WTC11 (cell line): ENCODE measurements around the gene CHRNG. TPM values are rescaled to one million over a fixed set of nuclear protein-coding genes. Genes with fewer than 3 reads are reported as not detected.
A peak's percentile ranks its signal among the peaks of the same experiment; 100 is the strongest.

ENCODE experiments used
- ATAC-seq: fragments of 200-7000 bp; cut with Tn5 transposase; 2 replicates; pipeline ENCODE4 v1.10.0; 2021; ENCODE audit warnings: mild to moderate bottlenecking, moderate library complexity
- CTCF ChIA-PET: fragments of 300-600 bp; sonication (Branson Sonifier 250); formaldehyde crosslinking; loops from one replicate; lab custom pipeline; 2021; ENCODE audit warnings: antibody characterized with exemption; lab: Charles Lee
- POLR2A ChIA-PET: fragments of 350-600 bp; sonication (Branson Sonifier 250); formaldehyde crosslinking; loops from one replicate; lab custom pipeline; 2021; ENCODE audit warnings: antibody characterized with exemption; lab: Charles Lee
- DNase-seq: peaks from one replicate; pipeline ENCODE4 v3.0.0; 2021; ENCODE audit warnings: low spot score
- H3K27ac Mint-ChIP-seq: 2 replicates; pipeline ENCODE4 v1.8.0; 2021; ENCODE audit warnings: mixed read lengths
- H3K27me3 Mint-ChIP-seq: 2 replicates; pipeline ENCODE4 v1.8.0; 2021; ENCODE audit warnings: low read depth, mild to moderate bottlenecking, moderate library complexity, mixed read lengths
- H3K36me3 Mint-ChIP-seq: 2 replicates; pipeline ENCODE4 v1.8.0; 2021; ENCODE audit warnings: mixed read lengths
- H3K4me1 Mint-ChIP-seq: 2 replicates; pipeline ENCODE4 v1.8.0; 2022; ENCODE audit warnings: mixed read lengths
- H3K4me3 Mint-ChIP-seq: 2 replicates; pipeline ENCODE4 v1.8.0; 2021; ENCODE audit warnings: mild to moderate bottlenecking, moderate library complexity, mixed read lengths
- H3K9me3 Mint-ChIP-seq: 2 replicates; pipeline ENCODE4 v1.8.0; 2021; ENCODE audit warnings: mixed read lengths
- ATF1 ChIP-seq: sonication (generic); formaldehyde crosslinking; IDR thresholded peaks from 2 replicates; pipeline ENCODE4 v1.8.1; 2023; ENCODE audit warnings: mild to moderate bottlenecking, moderate library complexity, missing genetic modification reagents
- CREB1 ChIP-seq: sonication (generic); formaldehyde crosslinking; IDR thresholded peaks from 2 replicates; pipeline ENCODE4 v1.8.0; 2023; ENCODE audit warnings: mild to moderate bottlenecking, missing genetic modification reagents
- CREM ChIP-seq: sonication (generic); formaldehyde crosslinking; IDR thresholded peaks from 2 replicates; pipeline ENCODE4 v1.8.1; 2022; ENCODE audit warnings: mild to moderate bottlenecking, missing genetic modification reagents, moderate library complexity
- CTCF ChIP-seq: fragments of 200-600 bp; IDR thresholded peaks from 2 replicates; pipeline ENCODE4 v1.8.0; 2022; ENCODE audit warnings: antibody characterized with exemption
- E2F1 ChIP-seq: sonication (generic); formaldehyde crosslinking; IDR thresholded peaks from 2 replicates; pipeline ENCODE4 v1.8.0; 2022; ENCODE audit warnings: mild to moderate bottlenecking, missing genetic modification reagents
- ELF4 ChIP-seq: sonication (generic); formaldehyde crosslinking; IDR thresholded peaks from 2 replicates; pipeline ENCODE4 v1.8.1; 2022; ENCODE audit warnings: low read depth, mild to moderate bottlenecking, moderate library complexity, missing genetic modification reagents
- ERG ChIP-seq: fragments of 250-450 bp; sonication (Bioruptor Pico); IDR thresholded peaks from 2 replicates; pipeline ENCODE4 v1.8.0; 2021; ENCODE audit warnings: mild to moderate bottlenecking
- FOXK1 ChIP-seq: sonication (generic); formaldehyde crosslinking; IDR thresholded peaks from 2 replicates; pipeline ENCODE4 v1.8.0; 2022; ENCODE audit warnings: mild to moderate bottlenecking, moderate library complexity, missing genetic modification reagents
- GABPB1 ChIP-seq: sonication (generic); formaldehyde crosslinking; IDR thresholded peaks from 2 replicates; pipeline ENCODE4 v1.8.1; 2023; ENCODE audit warnings: mild to moderate bottlenecking, missing genetic modification reagents
- IRF1 ChIP-seq: sonication (generic); formaldehyde crosslinking; IDR thresholded peaks from 2 replicates; pipeline ENCODE4 v1.8.0; 2023; ENCODE audit warnings: missing genetic modification reagents
- MYBL2 ChIP-seq: sonication (generic); formaldehyde crosslinking; IDR thresholded peaks from 2 replicates; pipeline ENCODE4 v1.8.1; 2023; ENCODE audit warnings: mild to moderate bottlenecking, moderate library complexity, missing genetic modification reagents
- NR1H2 ChIP-seq: sonication (generic); formaldehyde crosslinking; IDR thresholded peaks from 2 replicates; pipeline ENCODE4 v1.9.0; 2021; ENCODE audit warnings: mild to moderate bottlenecking, moderate library complexity, missing genetic modification reagents
- RELA ChIP-seq: sonication (generic); formaldehyde crosslinking; IDR thresholded peaks from 2 replicates; pipeline ENCODE4 v1.8.1; 2022; ENCODE audit warnings: missing genetic modification reagents, mild to moderate bottlenecking, borderline replicate concordance
- SOX15 ChIP-seq: fragments of 250-450 bp; sonication (Bioruptor Pico); IDR thresholded peaks from 2 replicates; pipeline ENCODE4 v1.9.0; 2021; ENCODE audit warnings: mild to moderate bottlenecking
- SP1 ChIP-seq: sonication (generic); formaldehyde crosslinking; conservative IDR thresholded peaks from 2 replicates; pipeline ENCODE4 v1.8.1; 2022; ENCODE audit warnings: missing genetic modification reagents
- ZMAT4 ChIP-seq: fragments of 250-450 bp; sonication (Bioruptor Pico); IDR thresholded peaks from 2 replicates; pipeline ENCODE4 v1.9.0; 2021; ENCODE audit warnings: mild to moderate bottlenecking
- ZNF121 ChIP-seq: sonication (generic); formaldehyde crosslinking; IDR thresholded peaks from 2 replicates; pipeline ENCODE4 v1.8.0; 2023; ENCODE audit warnings: missing genetic modification reagents
- ZNF138 ChIP-seq: sonication (generic); formaldehyde crosslinking; conservative IDR thresholded peaks from 2 replicates; pipeline ENCODE4 v1.8.1; 2022; ENCODE audit warnings: mild to moderate bottlenecking, moderate library complexity, missing genetic modification reagents
- ZNF317 ChIP-seq: sonication (generic); formaldehyde crosslinking; IDR thresholded peaks from 2 replicates; pipeline ENCODE4 v1.8.1; 2023; ENCODE audit warnings: low read depth, mild to moderate bottlenecking, moderate library complexity, missing genetic modification reagents, borderline replicate concordance
- ZNF425 ChIP-seq: fragments of 250-450 bp; sonication (Bioruptor Pico); conservative IDR thresholded peaks from 2 replicates; pipeline ENCODE4 v1.9.0; 2021; ENCODE audit warnings: mild to moderate bottlenecking
- ZNF671 ChIP-seq: fragments of 250-450 bp; sonication (Bioruptor Pico); IDR thresholded peaks from 2 replicates; pipeline ENCODE4 v1.8.0; 2021; ENCODE audit warnings: mild to moderate bottlenecking
- total RNA-seq: library from RNA; stranded (reverse); gene quantifications from 3 replicates; pipeline ENCODE4 v1.2.3, GENCODE V29; 2021

The CHRNG gene
- total RNA-seq, 1 experiment from 2014 or later: 0.20 TPM

- DNase-seq: no peak
- H3K36me3 Mint-ChIP-seq: peaks cover 25% of the 10 kb centered on the region
- no peaks in the 10 kb centered on the region for H3K27me3 Mint-ChIP-seq
- ChIA-PET POLR2A (no interaction called here), CTCF (no interaction called here)
- H3K4me3 Mint-ChIP-seq: no peak overlapping the region
- no peak for ATAC-seq
- no peak for TF ChIP-seq ATF1 (CRISPR knock-in tag)
- TF ChIP-seq CTCF: no peak
- peak; percentile 25; the same call in 1 of the 2 replicates for TF ChIP-seq GABPB1
- TF ChIP-seq SOX15: no peak
- TF ChIP-seq CREM (CRISPR knock-in tag): no peak
- TF ChIP-seq RELA (CRISPR knock-in tag): no peak
- no peaks in the 10 kb centered on the region for H3K9me3 Mint-ChIP-seq
- H3K27ac Mint-ChIP-seq: no peak overlapping the region
- H3K4me1 Mint-ChIP-seq: no peaks in the 10 kb centered on the region
Measured at GRCh38 chr2:232574674-232575403, 35.3 kb downstream of the CHRNG start.

- no peak for ATAC-seq
- H3K27ac Mint-ChIP-seq: no peak overlapping the region
- H3K4me1 Mint-ChIP-seq: no peaks in the 10 kb centered on the region
- peaks cover 22% of the 10 kb centered on the region for H3K36me3 Mint-ChIP-seq
- CTCF ChIA-PET: no interaction called here
- TF ChIP-seq CTCF (no peak), ZNF121 (CRISPR knock-in tag) (0 out of 2 replicates have a peak, but pooled peaks have one; percentile 21), ZNF317 (CRISPR knock-in tag) (no peak), CREB1 (CRISPR knock-in tag) (no peak), ELF4 (CRISPR knock-in tag) (no peak), ERG (CRISPR knock-in tag) (no peak)
- DNase-seq: no peak
- POLR2A ChIA-PET: no interaction called here
- no peaks in the 10 kb centered on the region for H3K9me3 Mint-ChIP-seq
- H3K4me3 Mint-ChIP-seq: no peak overlapping the region
- H3K27me3 Mint-ChIP-seq: no peaks in the 10 kb centered on the region
Measured at GRCh38 chr2:232575404-232575746, 35.9 kb downstream of the CHRNG start.

GRCh38 chr2:232576995-232577394, 37.5 kb downstream of the CHRNG start:
- peaks cover 34% of the 10 kb centered on the region for H3K36me3 Mint-ChIP-seq
- H3K4me3 Mint-ChIP-seq: no peak overlapping the region
- no peaks in the 10 kb centered on the region for H3K9me3 Mint-ChIP-seq
- H3K4me1 Mint-ChIP-seq: no peaks in the 10 kb centered on the region
- ATAC-seq (no peak), DNase-seq (no peak)
- ChIA-PET POLR2A (no interaction called here), CTCF (no interaction called here)
- TF ChIP-seq ZNF671 (CRISPR knock-in tag) (no peak), SP1 (CRISPR knock-in tag) (no peak), ELF4 (CRISPR knock-in tag) (no peak), NR1H2 (no peak), CREM (CRISPR knock-in tag) (no peak), MYBL2 (CRISPR knock-in tag) (no peak), ZNF425 (CRISPR knock-in tag) (no peak), ZMAT4 (CRISPR knock-in tag) (no peak), E2F1 (CRISPR knock-in tag) (no peak), IRF1 (CRISPR knock-in tag) (no peak), ATF1 (CRISPR knock-in tag) (no peak), FOXK1 (CRISPR knock-in tag) (no peak), CREB1 (CRISPR knock-in tag) (no peak), RELA (CRISPR knock-in tag) (no peak), ZNF138 (CRISPR knock-in tag) (no peak)
- no peak overlapping the region for H3K27ac Mint-ChIP-seq
- no peaks in the 10 kb centered on the region for H3K27me3 Mint-ChIP-seq
